Keratinocyte (primary cell): ENCODE results near the gene IGF1R. TPM values are rescaled to one million over a fixed set of nuclear protein-coding genes. Genes with fewer than 3 reads are reported as not detected.

ENCODE experiments used
- DNase-seq: peaks from one replicate; pipeline ENCODE4 v3.0.0-alpha.2; 2011; ENCODE audit warnings: low read depth, missing footprints, low spot score
- FAIRE-seq: peaks from 2 replicates; lab custom pipeline; 2011; peaks lifted over from hg19 to GRCh38; lab: Jason Lieb, UNC
- H2AFZ ChIP-seq: 2 replicates; pipeline ENCODE4 v1.6.0; 2012; ENCODE audit warnings: low read length, control low read depth, inconsistent platforms; ENCODE audit not compliant: control insufficient read depth
- H3K27ac ChIP-seq: 2 replicates; pipeline ENCODE4 v1.5.1; 2011; ENCODE audit warnings: low read length; ENCODE audit not compliant: control insufficient read depth, insufficient read depth
- H3K27me3 ChIP-seq: 3 replicates; pipeline ENCODE4 v1.6.0; 2011; ENCODE audit warnings: low read length; ENCODE audit not compliant: control insufficient read depth, insufficient read depth; ENCODE audit errors: extremely low read depth
- H3K36me3 ChIP-seq, 2 experiments: 2 replicates in 1 of 2; 3 replicates in 1 of 2; pipeline ENCODE4 v1.5.1; 2011; ENCODE audit warnings: low read length in 2 of 2, mild to moderate bottlenecking in 1 of 2; ENCODE audit not compliant: control insufficient read depth in 2 of 2, insufficient read depth in 2 of 2; ENCODE audit errors: extremely low read depth in 1 of 2
- H3K4me1 ChIP-seq: 3 replicates; pipeline ENCODE4 v1.5.1; 2011; ENCODE audit warnings: low read length; ENCODE audit not compliant: control insufficient read depth, insufficient read depth; ENCODE audit errors: extremely low read depth
- H3K4me2 ChIP-seq: 3 replicates; pipeline ENCODE4 v1.6.0; 2011; ENCODE audit warnings: low read depth, low read length; ENCODE audit not compliant: control insufficient read depth, insufficient read depth; ENCODE audit errors: extremely low read depth
- H3K4me3 ChIP-seq, 3 experiments: fragments of 200-600 bp in 1 of 3; sonication (generic) in 1 of 3; 2 replicates in 2 of 3; 3 replicates in 1 of 3; pipeline ENCODE4 v1.5.1; 2011 to 2016; ENCODE audit warnings: low read length in 3 of 3, mild to moderate bottlenecking in 3 of 3, control low read depth in 2 of 3, inconsistent platforms in 1 of 3, low read depth in 1 of 3, mixed read lengths in 1 of 3, mixed run types in 1 of 3, moderate library complexity in 1 of 3; ENCODE audit not compliant: control insufficient read depth in 2 of 3, insufficient read depth in 2 of 3; ENCODE audit errors: extremely low read depth in 1 of 3
- H3K79me2 ChIP-seq: 2 replicates; pipeline ENCODE4 v1.6.0; 2012; ENCODE audit warnings: low read length; ENCODE audit not compliant: control insufficient read depth, insufficient read depth
- H3K9ac ChIP-seq: 3 replicates; pipeline ENCODE4 v1.6.0; 2011; ENCODE audit warnings: low read length; ENCODE audit not compliant: control insufficient read depth, insufficient read depth; ENCODE audit errors: extremely low read depth
- H3K9me1 ChIP-seq: 3 replicates; pipeline ENCODE4 v1.6.0; 2011; ENCODE audit warnings: low read length; ENCODE audit not compliant: control insufficient read depth, insufficient read depth; ENCODE audit errors: extremely low read depth
- H3K9me3 ChIP-seq: 2 replicates; pipeline ENCODE4 v1.5.1; 2012; ENCODE audit warnings: low read depth, low read length; ENCODE audit not compliant: control insufficient read depth
- H4K20me1 ChIP-seq: 3 replicates; pipeline ENCODE4 v1.6.0; 2011; ENCODE audit warnings: low read length; ENCODE audit not compliant: control insufficient read depth, insufficient read depth; ENCODE audit errors: extremely low read depth
- CTCF ChIP-seq, 3 experiments: IDR thresholded peaks in 1 of 3; conservative IDR thresholded peaks in 1 of 3; optimal IDR thresholded peaks in 1 of 3; 2 replicates in 2 of 3; 3 replicates in 1 of 3; pipeline versions ENCODE3 to v1.5.1; 2011; ENCODE audit warnings: low read length in 3 of 3, mild to moderate bottlenecking in 3 of 3, moderate library complexity in 2 of 3, control low read depth in 1 of 3, inconsistent platforms in 1 of 3; ENCODE audit not compliant: insufficient read depth in 2 of 3; ENCODE audit errors: extremely low read depth in 1 of 3
- EZH2 ChIP-seq: IDR thresholded peaks from one replicate; pipeline ENCODE4 v1.6.1; 2012; ENCODE audit warnings: inconsistent platforms, mild to moderate bottlenecking, low read length, moderate library complexity
- dilution Hi-C: fragments of 300-500 bp; cut with MboI; formaldehyde crosslinking; loops from one replicate; pipeline ENCODE4 v1.7.0; 2020; ENCODE audit warnings: low sequenced_read_pairs; ENCODE audit not compliant: extremely low pct_ligation_motif_present
- polyA plus RNA-seq, 5 experiments: library from polyadenylated mRNA; depleted of rRNA in 3 of 5; stranded (reverse) in 3 of 5; stranded (forward) in 1 of 5; unstranded in 1 of 5; fragments of >200 nt; gene quantifications; 1 replicate in 1 of 5; 2 replicates in 3 of 5; 3 replicates in 1 of 5; pipeline versions ENCODE4 v1.2.1 to v1.2.3, GENCODE V29; 2011 to 2012; ENCODE audit warnings: missing spikeins in 2 of 5, low read depth in 1 of 5, low replicate concordance in 1 of 5

Gene IGF1R
- polyA plus RNA-seq, 1 donor (not counting 4 experiments of a cell fraction or from before 2014, with no cell fraction given): 14.5 TPM

GRCh38 chr15:98790270-98790669 is 141.9 kb downstream of the IGF1R start:
- Histone ChIP-seq H3K4me3 (no peak overlapping the region), H4K20me1 (peaks cover 10% of the 10 kb centered on the region), H3K4me1 (peaks cover 13% of the 10 kb centered on the region), H3K79me2 (peaks cover 97% of the 10 kb centered on the region), H3K27me3 (no peaks in the 10 kb centered on the region), H3K36me3 (no peaks in the 10 kb centered on the region), H3K4me2 (no peak overlapping the region), H2AFZ (no peak overlapping the region), H3K27ac (no peak overlapping the region), H3K9me3 (no peaks in the 10 kb centered on the region), H3K9me1 (peaks cover 4% of the 10 kb centered on the region), H3K9ac (no peak overlapping the region)
- no peak for TF ChIP-seq EZH2
- TF ChIP-seq CTCF (optimal IDR thresholded peaks at IDR 0.05 in 1 of 3, IDR thresholded peaks at IDR 0.05 in 1 of 3, conservative IDR thresholded peaks at IDR 0.05 in 1 of 3; ENCODE audit: extremely low read depth in 1 of 3, insufficient read depth in 2 of 3, low read length in 3 of 3): no peak
- dilution Hi-C loops: no loop called here
- FAIRE-seq (no peak), DNase-seq (no peak)

- Histone ChIP-seq H3K79me2 (peaks cover 94% of the 10 kb centered on the region), H3K27me3 (no peaks in the 10 kb centered on the region), H3K9me3 (no peaks in the 10 kb centered on the region), H3K9me1 (peaks cover 4% of the 10 kb centered on the region), H3K4me1 (peaks cover 13% of the 10 kb centered on the region), H2AFZ (no peak overlapping the region), H3K27ac (no peak overlapping the region), H3K36me3 (no peaks in the 10 kb centered on the region), H3K9ac (no peak overlapping the region), H3K4me3 (no peak overlapping the region), H3K4me2 (no peak overlapping the region), H4K20me1 (peaks cover 10% of the 10 kb centered on the region)
- FAIRE-seq: no peak
- dilution Hi-C loops: no loop called here
- DNase-seq: no peak
- no peak for TF ChIP-seq EZH2
- no peak for TF ChIP-seq CTCF (optimal IDR thresholded peaks at IDR 0.05 in 1 of 3, IDR thresholded peaks at IDR 0.05 in 1 of 3, conservative IDR thresholded peaks at IDR 0.05 in 1 of 3; ENCODE audit: extremely low read depth in 1 of 3, insufficient read depth in 2 of 3, low read length in 3 of 3)
Observed at GRCh38 chr15:98791046-98791701, 142.8 kb downstream of the IGF1R start.
